Measurements from ENCODE around the gene MRPS2. TPM values are rescaled to one million over a fixed set of nuclear protein-coding genes. Genes with fewer than 3 reads are reported as not detected.
"Not testable (repeated sequence)": the region's sequence is repeated elsewhere in the genome, so short reads cannot be mapped to it uniquely, and the experiment has no call there.

The MRPS2 gene
- total RNA-seq, 1 experiment from 2014 or later, result 54.2 TPM

- no peak for DNase-seq (ENCODE audit: low read depth)
These were observed 30.6 kb downstream of the MRPS2 start for GRCh38 chr9:135531096-135531495.

DNA sequence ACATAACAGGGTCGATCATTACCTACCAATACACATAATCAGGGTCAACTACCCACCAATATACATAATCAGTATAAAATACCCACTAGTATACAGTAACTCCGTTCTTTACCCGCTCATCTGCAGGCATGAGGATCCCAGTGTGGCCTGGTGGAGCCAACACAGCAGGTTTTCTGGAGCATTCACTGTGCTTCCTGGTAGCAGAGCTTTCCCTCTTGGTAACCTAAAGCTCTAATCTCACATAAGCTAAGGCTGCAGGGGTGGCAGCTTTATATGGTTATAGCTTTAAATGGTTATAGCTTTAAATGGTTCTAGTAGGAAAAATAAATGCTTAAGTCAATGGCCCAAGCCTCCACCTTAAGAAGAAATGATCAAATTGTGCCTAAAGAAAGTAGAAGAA is 32.6 kb downstream of the MRPS2 start:
- DNase-seq (ENCODE audit: low read depth), result no peak

DNA sequence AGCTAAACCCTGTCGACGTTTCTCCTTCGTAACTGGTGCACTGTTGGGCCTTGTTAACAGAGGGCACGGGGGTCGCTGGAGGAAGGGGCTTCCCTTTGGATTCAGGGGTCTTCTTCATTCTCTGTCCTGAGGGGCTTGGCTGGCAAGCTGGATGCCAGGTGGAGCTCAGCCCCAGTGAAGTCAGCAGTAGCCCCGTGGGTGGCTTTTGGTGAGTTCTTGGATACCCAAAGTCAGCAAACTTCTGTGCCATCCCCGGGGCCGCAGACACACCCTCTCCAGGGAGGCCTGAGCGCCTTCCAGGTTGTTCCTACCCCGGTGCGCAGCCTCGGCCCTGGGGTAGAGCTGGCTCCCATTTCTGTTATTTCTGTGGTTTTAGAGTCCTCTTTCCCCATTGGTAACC is 33.2 kb downstream of the MRPS2 start:
- DNase-seq (ENCODE audit: low read depth), result no peak

DNA sequence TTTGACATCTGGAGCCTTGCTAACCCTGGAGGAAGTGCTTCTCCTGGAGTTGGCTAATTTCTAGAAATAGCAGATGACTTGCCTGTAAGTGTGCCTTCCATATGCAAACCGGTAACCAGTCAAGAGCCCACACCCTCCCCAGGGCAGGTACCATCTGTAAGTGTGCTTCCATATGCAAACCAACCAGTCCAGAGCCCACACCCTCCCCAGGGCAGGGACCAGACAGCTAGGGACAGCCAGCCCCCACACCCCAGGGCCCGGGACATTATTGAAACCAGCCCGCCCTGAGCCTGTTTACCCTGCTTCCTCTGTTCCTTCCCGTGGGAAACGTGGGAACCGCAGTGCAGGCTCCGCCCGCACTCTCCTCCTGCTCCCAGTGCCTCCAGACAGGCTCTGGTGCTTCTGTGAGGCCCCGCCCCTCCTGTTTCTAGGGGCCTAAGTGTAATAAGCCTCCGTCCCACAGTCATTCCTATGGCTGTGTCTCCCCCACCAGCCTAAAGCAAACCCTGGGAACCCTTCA is 33.8 kb downstream of the MRPS2 start:
- not testable (repeated sequence) for DNase-seq (ENCODE audit: low read depth)

DNA sequence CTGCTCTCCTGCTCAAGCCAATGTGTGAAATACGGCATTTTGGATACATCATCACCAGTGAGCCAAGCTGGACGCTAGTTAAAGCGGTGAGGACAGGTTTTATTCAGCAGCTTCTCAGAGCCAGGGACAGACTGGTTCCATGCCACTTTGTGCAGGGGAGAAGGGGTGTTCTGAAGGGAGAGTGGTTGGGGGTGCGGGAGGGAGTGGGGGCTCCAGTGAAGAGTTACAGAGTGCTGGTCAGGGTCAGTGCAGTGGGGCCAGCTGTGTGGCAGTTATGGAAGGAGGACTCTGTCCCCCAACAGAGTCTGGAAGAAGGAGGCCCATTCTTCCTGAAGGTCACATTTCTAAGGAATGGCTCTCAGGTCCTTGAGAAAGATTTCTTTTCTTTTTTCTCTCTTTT is 34.3 kb downstream of the MRPS2 start:
- not testable (repeated sequence) for DNase-seq (ENCODE audit: low read depth)

GRCh38 chr9:135535631-135536030 is 35.1 kb downstream of the MRPS2 start:
- DNase-seq (ENCODE audit: low read depth), result not testable (repeated sequence)

DNA sequence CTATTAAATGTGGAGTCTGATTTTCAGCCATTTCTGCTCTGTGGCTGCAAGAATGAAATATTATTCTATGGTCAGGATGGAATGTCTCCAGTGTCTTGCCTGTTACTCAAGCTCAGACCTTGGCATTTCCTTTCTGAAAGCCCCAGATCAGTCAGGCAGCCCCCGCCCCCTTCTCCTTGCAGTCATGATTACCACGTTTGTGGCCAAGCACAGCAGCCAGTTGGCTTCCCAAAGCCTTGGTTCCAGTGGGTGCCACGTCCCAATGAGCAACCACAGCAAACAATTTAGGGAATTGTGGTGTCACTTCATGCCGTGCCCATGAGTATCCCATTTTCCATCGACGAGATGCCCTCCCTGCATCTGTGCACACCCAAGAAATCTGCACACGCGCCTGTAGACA is 35.7 kb downstream of the MRPS2 start:
- DNase-seq (ENCODE audit: low read depth), result peak; percentile 29

GRCh38 chr9:135543262-135543894 is 42.9 kb downstream of the MRPS2 start:
- not testable (repeated sequence) for DNase-seq (ENCODE audit: low read depth)

GRCh38 chr9:135544981-135545635 is 44.6 kb downstream of the MRPS2 start:
- DNase-seq (ENCODE audit: low read depth), result no peak

DNA sequence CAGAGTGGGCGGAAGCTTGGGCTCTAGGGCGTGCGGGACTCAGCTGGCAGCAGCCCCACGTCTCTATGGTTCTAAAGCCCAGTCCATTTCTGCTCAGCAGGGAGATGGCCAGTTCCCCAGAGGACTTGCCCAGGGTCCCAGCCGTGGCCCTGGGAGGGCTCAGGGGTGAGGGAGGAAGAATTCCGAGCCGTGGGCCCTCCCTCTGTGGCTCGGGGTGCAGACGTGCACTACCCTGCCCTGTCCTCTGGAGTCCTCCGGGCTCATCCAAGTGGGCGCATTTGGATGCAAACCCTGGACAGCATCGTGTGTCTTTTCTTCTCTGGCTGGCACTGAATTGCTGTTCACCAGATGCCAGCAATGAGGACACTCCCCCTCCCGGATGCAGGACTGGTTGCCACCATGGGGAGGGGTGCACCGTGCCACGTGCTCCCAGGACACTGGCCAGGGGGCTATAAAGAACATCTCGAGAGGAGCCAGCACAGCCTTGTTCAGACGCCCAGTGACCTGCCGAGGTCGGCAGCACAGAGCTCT is 45.2 kb downstream of the MRPS2 start, which contains the start of gene OBP2A:
TSS of gene OBP2A (plus strand) at position 481 of the 531 bp plus-strand sequence. CDS start 55 bp downstream, outside the sequence.
- not testable (repeated sequence) for DNase-seq (ENCODE audit: low read depth)

- not testable (repeated sequence) for DNase-seq (ENCODE audit: low read depth)
These were observed 46.5 kb downstream of the MRPS2 start for GRCh38 chr9:135546792-135547617.

DNA sequence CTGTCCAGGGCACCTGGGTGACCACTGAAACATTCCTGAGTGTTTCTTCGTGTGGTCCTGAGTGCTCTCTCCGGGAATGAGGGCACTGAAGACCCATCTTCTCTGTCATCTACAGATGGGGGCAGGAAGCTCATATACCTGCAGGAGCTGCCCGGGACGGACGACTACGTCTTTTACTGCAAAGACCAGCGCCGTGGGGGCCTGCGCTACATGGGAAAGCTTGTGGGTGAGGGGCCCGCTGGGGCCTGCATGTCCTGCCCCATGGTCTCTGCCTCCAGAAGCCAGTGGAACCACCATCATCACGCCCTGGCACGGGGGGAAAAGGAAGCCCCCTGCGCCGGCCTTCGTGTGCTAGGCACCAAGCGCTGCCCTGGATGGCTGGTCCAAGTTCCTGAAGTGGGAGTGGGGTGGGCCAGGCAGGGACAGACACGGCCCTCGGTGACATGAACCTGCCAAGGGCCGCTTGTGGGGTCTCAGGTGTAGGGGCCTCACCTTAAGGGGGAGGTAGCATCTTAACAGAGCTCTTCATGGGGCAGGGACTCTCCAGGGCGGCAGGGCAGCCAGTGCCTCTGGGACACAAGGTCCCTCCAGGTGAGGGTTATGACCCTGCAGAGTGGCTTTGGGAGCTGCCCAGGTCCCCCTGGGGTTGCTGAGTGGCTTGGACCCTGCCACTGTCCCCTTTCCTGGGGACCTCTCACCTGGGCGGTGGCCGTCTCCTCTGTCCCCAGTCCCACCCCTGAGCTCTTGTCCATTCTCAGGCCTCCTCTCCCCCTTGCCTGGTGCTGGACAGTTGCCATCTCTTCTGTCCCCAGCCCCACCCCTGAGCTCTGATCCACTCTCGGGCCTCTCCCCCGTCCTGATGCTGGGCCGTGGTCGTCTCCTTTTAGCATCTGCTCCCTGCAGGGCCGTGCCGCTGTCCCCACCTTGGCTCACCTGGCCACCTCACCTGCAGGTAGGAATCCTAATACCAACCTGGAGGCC is 47.6 kb downstream of the MRPS2 start:
- no peak for DNase-seq (ENCODE audit: low read depth)

GRCh38 chr9:135549478-135550343 is 49.2 kb downstream of the MRPS2 start:
- not testable (repeated sequence) for DNase-seq (ENCODE audit: low read depth)

- no peak for DNase-seq (ENCODE audit: low read depth)
These were observed 49.9 kb downstream of the MRPS2 start for GRCh38 chr9:135550344-135550918.

DNA sequence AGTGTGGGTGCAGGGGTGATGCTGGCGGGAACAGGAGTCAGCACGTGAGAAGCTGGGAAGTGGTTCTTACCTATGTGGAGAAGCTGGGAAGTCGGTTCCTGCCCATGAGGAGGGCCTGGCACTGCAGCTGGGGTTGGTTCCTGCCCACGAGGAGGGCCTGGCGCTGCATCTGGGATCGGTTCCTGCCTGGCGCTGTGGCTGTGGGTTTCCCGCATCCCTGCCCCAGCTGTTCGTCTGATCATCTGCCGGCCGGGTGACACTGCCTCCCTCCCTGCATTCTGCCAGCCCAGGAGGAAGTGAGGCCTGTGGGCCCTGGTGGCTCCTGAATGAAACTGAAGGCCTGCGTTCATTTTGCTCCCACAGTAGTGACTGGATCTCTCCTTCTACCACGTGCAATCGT is 50.5 kb downstream of the MRPS2 start:
- DNase-seq (ENCODE audit: low read depth), result peak; percentile 21

GRCh38 chr9:135551456-135551855 is 51.0 kb downstream of the MRPS2 start:
- no peak for DNase-seq (ENCODE audit: low read depth)

DNA sequence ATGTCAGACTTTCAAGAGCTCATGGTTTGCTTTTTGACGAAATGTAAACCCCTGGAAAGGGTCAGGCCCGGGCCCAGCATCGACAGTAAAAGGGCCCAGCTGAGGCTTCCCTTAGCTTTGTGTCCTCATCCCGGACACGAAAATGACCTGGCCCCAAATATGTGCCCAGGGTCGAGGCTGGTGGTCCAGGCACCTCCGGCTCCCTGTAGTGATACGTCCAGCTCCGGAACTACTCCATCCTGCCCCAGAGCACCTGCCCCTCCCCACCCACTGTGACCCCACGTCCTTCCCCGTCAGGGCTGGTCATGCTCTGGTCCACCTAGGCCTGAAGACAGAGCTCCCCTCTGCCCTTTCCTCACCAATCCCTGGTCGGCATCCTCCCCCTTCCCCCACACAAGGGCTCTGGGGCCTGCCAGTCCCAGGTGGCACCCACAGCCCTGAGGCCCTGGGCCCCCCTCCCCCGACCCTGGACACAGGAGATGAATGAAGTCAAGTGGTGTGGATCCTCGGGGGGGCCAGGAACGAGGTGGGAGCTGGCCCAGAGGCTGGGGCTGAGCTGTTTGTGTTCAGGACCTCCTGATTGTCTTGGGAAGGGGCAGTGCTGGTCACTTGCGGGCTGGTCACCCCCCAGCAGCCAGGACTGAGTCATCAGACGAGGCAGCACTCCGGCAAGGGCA is 51.7 kb downstream of the MRPS2 start:
- no peak for DNase-seq (ENCODE audit: low read depth)

DNA sequence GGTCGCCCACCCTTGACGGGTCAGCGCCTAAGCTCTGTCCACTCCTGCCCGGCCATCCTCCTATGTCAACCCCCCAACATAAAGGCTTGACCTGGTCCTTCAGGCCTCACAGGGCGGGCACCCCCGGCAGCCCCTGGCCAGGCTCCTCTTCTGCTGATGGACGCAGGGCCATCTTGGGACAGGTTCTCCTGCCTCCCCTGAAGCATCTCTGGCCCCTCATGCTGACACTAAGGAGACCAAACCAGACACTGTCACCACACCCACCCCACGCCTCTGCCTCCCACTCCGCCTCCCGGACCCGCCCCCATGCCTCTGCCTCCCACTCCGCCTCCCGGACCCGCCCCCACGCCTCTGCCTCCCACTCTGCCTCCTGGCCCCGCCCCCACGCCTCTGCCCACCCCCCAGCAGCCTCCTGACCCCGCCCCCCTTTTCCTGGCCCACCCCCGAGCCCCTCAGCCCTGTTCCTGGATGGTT is 52.3 kb downstream of the MRPS2 start:
- DNase-seq (ENCODE audit: low read depth), result no peak

Measured in LHCN-M2 (cell line).